Measurements from ENCODE around the gene TANGO6.
A peak's percentile ranks its signal among the peaks of the same experiment; 100 is the strongest.

TANGO6 gene

DNA sequence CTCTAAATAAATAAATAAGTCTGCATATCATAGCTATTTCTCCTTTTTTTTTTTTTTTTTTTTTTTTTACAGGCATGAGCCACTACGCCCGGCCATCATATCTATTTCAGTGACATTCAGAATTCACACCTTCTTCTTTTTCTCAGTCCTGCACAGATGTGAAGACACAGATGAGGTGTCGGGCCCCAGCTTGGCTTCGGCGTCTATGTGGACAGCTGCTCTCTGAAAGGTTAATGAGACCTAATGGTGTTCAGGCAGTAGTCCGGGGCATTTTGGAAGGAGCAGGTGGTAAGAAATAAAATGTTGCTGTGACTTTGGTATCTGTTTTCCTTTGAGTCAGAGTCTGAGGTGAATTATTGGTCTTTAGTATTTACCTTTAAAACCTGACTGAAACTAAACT, 23.6 kb downstream of the TANGO6 start:
- DNase-seq (ENCODE audit: low spot score), result no peak

DNA sequence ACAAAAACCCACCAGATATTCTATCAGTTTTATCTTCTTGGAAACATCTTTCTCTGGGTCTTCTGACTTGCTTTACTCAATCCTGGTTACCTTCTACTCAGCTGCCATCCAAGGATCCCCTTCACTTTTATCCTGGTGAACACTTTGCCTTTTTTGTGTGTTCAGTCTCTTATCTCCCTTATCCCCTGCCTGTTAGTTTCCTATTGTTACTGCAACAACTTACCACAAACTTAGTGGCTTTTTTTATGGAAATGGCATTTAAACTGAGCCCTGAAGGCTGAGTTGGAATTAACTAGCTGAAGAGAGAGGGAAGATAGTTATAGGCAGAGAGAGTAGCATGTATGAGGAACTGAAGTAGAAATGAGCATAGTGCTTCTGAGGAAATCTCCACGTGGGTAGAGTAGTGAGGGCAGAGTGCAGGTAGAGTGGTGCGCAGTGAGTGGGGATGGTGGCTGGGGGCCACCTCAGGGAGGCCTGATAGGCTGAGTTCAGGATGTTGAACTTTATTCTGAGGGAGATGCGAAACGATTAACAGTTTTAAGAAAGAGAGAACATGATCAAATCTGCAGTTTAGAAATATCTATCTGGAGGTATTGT, 26.3 kb downstream of the TANGO6 start:
- no peak for DNase-seq (ENCODE audit: low spot score)

DNA sequence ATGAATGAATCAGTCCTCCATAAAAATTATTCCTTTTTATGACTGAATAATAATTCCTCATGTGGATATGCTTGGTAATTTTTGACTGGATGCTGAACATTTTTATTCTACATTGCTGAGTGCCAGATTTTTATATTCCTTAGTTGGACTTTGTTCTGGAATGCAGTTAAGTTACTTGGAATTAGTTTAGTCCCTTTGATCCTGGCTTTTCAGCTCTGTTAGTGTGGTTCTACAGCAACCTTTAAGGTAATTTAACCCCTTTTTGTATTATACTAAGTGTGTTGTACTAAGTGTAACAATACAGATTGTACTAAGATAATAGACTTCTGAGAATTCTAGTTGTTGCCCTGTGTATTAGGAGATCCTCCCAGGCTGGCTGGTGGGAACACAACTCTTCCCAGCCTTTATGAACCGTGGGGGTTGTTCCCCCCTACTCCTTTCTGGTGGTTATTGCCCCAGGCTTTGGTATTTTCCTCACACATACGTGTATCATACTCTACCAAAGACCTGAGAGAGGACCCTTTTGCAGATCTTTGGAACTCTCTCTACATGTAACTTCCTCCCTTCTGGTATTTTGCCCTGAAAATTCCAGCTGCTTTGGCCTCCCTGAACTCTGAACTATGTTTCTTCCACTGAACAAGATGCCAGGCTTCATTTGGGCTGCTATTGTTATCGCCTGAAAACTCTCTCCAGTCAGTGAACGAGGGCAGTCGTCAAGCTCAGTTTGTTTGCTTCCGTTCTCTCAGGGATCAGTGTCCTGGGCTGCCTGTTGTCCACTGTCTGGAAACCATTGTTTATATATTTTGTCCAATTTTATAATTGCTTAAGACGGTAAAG, 30.5 kb downstream of the TANGO6 start:
- no peak for DNase-seq (ENCODE audit: low spot score)

DNA sequence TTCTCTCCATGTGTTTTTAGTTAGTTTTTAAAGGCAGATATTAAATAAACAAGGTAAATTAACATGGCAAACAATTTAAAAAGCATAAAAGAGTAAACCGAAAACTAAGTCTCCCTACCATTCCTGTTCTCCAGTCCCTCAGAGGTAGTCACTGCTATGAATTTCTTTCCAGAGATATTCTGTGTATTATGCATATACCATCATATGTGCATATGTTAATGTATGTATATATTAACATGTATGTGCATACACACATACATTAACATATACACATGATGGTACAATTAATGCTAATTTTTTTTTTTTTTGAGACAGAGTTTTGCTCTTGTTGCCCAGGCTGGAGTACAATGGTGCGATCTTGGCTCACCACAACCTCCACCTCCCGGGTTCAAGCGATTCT, 32.5 kb downstream of the TANGO6 start:
- DNase-seq (ENCODE audit: low spot score), result no peak

GRCh38 chr16:68883685-68884084, 40.4 kb downstream of the TANGO6 start:
- no peak for DNase-seq (ENCODE audit: low spot score)

- DNase-seq (ENCODE audit: low spot score), result no peak
These were observed 41.1 kb downstream of the TANGO6 start for GRCh38 chr16:68884401-68884800.

- DNase-seq (ENCODE audit: low spot score), result no peak
These were observed 41.8 kb downstream of the TANGO6 start for GRCh38 chr16:68884861-68885720.

DNA sequence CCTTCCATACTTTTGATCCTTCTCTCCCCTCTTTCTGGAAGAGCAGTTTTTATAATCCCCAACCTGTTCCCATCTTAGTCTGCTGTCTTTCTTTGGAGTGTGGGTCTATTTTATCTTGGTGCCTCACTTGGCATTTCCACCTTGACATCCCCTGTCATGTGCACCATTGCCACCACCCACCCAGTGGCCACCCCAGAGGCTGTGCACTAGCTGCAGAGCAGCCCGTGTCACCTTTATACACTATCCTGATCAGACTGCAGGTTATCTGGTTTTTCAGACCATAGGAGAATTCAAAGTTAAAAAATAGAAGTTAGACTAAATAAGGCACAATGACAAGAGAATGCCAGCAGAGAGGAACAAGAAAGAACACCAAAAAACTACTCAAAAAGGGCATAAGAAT, 43.8 kb downstream of the TANGO6 start:
- no peak for DNase-seq (ENCODE audit: low spot score)

- DNase-seq (ENCODE audit: low spot score), result no peak
These were observed 46.3 kb downstream of the TANGO6 start for GRCh38 chr16:68889508-68890150.

DNA sequence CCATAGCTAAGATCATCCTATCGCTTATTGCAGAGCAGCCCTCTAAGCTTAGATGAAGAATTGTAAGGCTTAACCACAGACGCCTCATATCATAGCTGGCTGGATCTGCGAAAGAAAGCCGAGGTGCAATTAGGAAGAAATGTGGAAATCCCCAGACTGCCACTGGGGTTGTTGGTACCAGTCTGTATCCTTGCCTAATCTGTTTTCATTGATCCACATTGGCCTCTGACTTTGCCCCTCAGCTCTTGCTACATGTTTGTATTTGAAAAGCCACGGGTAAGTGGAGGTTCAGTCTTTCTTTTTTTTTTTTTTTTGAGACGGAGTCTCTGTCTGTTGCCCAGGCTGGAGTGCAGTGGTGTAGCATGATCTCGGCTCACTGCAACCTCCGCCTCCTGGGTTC, 48.9 kb downstream of the TANGO6 start:
- DNase-seq (ENCODE audit: low spot score), result no peak

- DNase-seq (ENCODE audit: low spot score), result no peak
These were observed 49.6 kb downstream of the TANGO6 start for GRCh38 chr16:68892898-68893297.

DNA sequence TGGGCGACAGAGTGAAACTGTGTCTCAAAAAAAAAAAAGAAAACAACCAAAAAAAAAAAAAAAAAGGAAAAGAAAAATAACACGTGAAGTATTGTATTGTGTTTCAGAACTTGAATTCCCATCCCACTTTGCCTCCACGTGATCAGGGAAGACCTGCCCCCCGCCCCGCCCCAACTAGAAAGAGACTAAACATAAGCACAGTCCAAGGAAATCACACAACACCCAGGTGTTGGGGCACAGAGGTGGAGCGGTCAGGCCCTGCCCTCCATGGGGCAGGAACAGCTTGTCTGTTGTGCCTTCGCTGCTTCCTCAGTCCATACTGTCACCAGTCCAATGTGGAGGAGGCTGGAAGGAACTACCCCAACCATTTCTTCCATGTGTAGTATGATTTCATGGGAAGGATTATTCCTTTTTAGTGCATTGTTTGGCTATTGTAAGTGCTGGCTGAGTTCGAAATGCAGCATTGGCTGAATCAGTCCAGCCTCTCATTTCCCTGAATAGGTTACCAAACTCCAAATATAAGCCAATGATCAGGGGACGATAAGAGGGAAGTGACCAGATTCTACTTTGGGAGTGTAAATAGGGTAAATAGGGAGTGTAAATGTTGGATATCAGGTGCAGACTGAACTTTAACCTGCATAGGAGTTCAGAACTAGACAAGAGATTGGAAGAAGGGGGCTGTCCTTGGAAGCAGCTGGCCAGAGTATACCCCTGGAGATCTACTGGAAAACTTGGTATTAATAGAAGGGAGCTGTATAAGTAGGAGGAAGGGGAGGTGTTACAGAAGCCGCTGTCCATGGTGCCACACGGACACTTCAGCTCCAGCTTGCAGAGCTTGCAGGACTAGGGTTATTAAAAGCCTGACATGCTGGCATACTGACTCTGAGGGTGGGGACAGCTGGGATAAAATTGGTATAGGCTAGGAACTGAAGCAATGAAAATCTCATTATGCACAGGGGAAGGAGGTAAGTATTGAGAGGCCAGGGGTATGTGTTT, 50.7 kb downstream of the TANGO6 start:
- peak; percentile 76 for DNase-seq (ENCODE audit: low spot score)

GRCh38 chr16:68894714-68895113, 51.4 kb downstream of the TANGO6 start:
- DNase-seq (ENCODE audit: low spot score), result no peak

- DNase-seq (ENCODE audit: low spot score), result no peak
These were observed 54.7 kb downstream of the TANGO6 start for GRCh38 chr16:68898026-68898425.

DNA sequence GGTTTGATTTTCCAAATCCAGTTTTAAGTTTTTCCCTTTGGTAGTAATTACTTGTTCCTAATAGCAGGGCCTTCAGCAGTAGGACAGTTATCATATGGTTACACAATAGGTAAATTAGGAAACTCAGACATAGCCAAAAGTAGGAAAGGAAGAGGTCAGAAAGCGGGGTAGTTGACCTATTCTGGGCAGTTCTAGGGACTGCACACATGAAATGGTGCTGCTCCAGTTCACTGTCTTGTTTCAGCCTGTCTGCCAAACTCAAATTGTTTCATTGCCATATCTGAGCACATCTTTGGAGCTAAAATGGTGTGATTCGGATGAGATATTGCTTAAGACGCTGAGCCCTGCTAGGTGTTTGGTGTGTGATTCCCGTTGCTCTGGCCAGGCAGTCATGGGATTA, 56.7 kb downstream of the TANGO6 start:
- no peak for DNase-seq (ENCODE audit: low spot score)

GRCh38 chr16:68902003-68902968, 59.0 kb downstream of the TANGO6 start:
- DNase-seq (ENCODE audit: low spot score), result peak; percentile 74

DNA sequence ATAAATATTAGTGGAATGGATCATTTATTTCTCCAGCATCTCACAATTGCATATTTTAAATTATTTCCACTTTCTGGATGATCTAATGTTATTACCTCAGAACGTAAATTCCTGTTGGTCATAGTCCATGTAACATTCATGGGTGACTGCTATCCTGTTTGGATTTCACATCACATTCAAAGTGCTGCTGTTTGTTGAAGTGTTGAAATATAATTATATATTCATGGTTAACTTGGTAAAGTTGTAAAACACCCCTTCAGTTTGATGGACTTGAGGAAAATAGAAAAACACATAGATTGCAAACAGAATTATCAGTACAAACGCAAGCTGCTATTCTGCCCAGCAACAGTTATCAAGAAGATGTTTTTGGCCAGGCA, 59.6 kb downstream of the TANGO6 start:
- DNase-seq (ENCODE audit: low spot score), result no peak

- DNase-seq (ENCODE audit: low spot score), result no peak
These were observed 64.0 kb downstream of the TANGO6 start for GRCh38 chr16:68907297-68907696.

GRCh38 chr16:68907781-68908181, 64.5 kb downstream of the TANGO6 start:
- DNase-seq (ENCODE audit: low spot score), result no peak

All from iPS-NIHi11 (cell line).